ENCODE measurements around the gene VAV1. TPM values are rescaled to one million over a fixed set of nuclear protein-coding genes. Genes with fewer than 3 reads are reported as not detected.

Gene VAV1
- total and polyA plus RNA-seq, 2 of the 13 experiments (the other 11 are each of a cell fraction or from before 2014, with no cell fraction given): not detected

DNA sequence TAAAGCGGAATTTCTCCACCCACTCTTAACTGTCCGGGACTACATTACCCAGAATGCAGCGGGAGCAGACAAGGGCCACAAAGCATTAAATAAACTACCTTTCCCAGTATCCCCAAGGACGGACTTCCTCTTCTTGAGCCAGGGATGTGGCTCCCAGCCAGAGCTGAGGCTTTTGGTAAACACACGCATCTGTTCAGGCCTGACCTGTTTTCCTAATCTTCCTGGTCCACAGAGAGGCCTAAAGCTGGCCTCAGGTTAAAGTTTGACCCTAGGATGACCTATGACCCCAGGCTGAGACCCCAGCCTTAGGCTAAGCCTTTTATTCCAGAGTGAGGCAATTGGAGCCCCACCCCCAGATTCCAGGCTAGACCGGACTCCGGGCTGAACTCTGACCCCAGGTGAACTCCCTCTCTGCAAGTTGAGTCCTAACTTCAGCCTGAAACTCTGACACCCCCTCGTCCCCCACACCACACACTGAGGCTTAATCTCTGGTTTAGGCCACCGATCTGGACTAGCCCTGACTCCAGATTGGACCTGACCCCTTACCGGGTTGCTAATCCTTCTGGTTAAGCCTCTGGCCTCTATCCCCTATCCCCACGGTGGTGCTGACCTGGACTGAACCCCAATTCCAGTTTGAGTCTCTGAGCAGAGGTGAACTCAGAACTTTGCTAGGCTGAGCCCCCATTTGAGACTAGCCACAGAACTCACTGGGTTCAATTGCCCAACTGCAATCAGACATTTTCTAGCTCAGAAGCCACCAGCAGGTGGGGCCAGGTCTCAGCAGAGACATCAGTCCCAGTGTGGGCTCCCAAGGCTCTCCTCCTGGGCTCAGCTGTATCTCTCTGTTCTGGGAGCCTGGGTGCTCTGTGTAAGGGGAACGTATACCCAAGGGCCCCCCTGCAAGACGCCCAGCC is 34.4 kb upstream of the VAV1 start (continued):
- no peak; the same call in 1 of the 2 replicates for TF ChIP-seq ZNF670 (CRISPR knock-in tag; IDR thresholded peaks at IDR 0.05; ENCODE audit: borderline replicate concordance)
- TF ChIP-seq, protein P1, sequence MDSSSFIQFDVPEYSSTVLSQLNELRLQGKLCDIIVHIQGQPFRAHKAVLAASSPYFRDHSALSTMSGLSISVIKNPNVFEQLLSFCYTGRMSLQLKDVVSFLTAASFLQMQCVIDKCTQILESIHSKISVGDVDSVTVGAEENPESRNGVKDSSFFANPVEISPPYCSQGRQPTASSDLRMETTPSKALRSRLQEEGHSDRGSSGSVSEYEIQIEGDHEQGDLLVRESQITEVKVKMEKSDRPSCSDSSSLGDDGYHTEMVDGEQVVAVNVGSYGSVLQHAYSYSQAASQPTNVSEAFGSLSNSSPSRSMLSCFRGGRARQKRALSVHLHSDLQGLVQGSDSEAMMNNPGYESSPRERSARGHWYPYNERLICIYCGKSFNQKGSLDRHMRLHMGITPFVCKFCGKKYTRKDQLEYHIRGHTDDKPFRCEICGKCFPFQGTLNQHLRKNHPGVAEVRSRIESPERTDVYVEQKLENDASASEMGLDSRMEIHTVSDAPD (CRISPR knock-in tag; IDR thresholded peaks at IDR 0.05): no peak; the same call in 1 of the 2 replicates
- TF ChIP-seq ZNF878 (CRISPR knock-in tag; IDR thresholded peaks at IDR 0.05): 0 out of 2 replicates have a peak, but pooled peaks have one; percentile 21
- no peak for TF ChIP-seq XBP1 (CRISPR knock-in tag; IDR thresholded peaks at IDR 0.05)
- TF ChIP-seq ZNF557 (CRISPR knock-in tag; IDR thresholded peaks at IDR 0.05): no peak
- TF ChIP-seq MIER2 (CRISPR knock-in tag; IDR thresholded peaks at IDR 0.05): no peak
- TF ChIP-seq HMG20A (CRISPR knock-in tag; IDR thresholded peaks at IDR 0.05; ENCODE audit: borderline replicate concordance): no peak
- TF ChIP-seq ATF1 (CRISPR knock-in tag; IDR thresholded peaks at IDR 0.05): peak; percentile 87
- TF ChIP-seq, protein P2, sequence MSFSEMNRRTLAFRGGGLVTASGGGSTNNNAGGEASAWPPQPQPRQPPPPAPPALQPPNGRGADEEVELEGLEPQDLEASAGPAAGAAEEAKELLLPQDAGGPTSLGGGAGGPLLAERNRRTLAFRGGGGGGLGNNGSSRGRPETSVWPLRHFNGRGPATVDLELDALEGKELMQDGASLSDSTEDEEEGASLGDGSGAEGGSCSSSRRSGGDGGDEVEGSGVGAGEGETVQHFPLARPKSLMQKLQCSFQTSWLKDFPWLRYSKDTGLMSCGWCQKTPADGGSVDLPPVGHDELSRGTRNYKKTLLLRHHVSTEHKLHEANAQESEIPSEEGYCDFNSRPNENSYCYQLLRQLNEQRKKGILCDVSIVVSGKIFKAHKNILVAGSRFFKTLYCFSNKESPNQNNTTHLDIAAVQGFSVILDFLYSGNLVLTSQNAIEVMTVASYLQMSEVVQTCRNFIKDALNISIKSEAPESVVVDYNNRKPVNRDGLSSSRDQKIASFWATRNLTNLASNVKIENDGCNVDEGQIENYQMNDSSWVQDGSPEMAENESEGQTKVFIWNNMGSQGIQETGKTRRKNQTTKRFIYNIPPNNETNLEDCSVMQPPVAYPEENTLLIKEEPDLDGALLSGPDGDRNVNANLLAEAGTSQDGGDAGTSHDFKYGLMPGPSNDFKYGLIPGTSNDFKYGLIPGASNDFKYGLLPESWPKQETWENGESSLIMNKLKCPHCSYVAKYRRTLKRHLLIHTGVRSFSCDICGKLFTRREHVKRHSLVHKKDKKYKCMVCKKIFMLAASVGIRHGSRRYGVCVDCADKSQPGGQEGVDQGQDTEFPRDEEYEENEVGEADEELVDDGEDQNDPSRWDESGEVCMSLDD (CRISPR knock-in tag; IDR thresholded peaks at IDR 0.05; ENCODE audit: borderline replicate concordance): peak; percentile 76; the same call in 1 of the 2 replicates
- no peak for TF ChIP-seq SRSF4 (IDR thresholded peaks at IDR 0.05; ENCODE audit: low read depth, low read length, poor library complexity, severe bottlenecking)
- no peak for TF ChIP-seq ZBTB1 (CRISPR knock-in tag; IDR thresholded peaks at IDR 0.05; ENCODE audit: borderline replicate concordance)
- TF ChIP-seq RCOR2 (CRISPR knock-in tag; IDR thresholded peaks at IDR 0.05): peak; percentile 31; the same call in 1 of the 2 replicates
- TF ChIP-seq, protein P3, sequence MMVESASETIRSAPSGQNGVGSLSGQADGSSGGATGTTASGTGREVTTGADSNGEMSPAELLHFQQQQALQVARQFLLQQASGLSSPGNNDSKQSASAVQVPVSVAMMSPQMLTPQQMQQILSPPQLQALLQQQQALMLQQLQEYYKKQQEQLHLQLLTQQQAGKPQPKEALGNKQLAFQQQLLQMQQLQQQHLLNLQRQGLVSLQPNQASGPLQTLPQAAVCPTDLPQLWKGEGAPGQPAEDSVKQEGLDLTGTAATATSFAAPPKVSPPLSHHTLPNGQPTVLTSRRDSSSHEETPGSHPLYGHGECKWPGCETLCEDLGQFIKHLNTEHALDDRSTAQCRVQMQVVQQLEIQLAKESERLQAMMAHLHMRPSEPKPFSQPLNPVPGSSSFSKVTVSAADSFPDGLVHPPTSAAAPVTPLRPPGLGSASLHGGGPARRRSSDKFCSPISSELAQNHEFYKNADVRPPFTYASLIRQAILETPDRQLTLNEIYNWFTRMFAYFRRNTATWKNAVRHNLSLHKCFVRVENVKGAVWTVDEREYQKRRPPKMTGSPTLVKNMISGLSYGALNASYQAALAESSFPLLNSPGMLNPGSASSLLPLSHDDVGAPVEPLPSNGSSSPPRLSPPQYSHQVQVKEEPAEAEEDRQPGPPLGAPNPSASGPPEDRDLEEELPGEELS (CRISPR knock-in tag; IDR thresholded peaks at IDR 0.05): peak; percentile 58
- TF ChIP-seq, protein P4, sequence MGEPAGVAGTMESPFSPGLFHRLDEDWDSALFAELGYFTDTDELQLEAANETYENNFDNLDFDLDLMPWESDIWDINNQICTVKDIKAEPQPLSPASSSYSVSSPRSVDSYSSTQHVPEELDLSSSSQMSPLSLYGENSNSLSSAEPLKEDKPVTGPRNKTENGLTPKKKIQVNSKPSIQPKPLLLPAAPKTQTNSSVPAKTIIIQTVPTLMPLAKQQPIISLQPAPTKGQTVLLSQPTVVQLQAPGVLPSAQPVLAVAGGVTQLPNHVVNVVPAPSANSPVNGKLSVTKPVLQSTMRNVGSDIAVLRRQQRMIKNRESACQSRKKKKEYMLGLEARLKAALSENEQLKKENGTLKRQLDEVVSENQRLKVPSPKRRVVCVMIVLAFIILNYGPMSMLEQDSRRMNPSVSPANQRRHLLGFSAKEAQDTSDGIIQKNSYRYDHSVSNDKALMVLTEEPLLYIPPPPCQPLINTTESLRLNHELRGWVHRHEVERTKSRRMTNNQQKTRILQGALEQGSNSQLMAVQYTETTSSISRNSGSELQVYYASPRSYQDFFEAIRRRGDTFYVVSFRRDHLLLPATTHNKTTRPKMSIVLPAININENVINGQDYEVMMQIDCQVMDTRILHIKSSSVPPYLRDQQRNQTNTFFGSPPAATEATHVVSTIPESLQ (CRISPR knock-in tag; conservative IDR thresholded peaks at IDR 0.05): no peak
- no peak for TF ChIP-seq ZFP36L2 (CRISPR knock-in tag; IDR thresholded peaks at IDR 0.05)
- no peak for TF ChIP-seq CCDC6 (CRISPR knock-in tag; IDR thresholded peaks at IDR 0.05)
- peak; percentile 84 for TF ChIP-seq CEBPG (CRISPR knock-in tag; IDR thresholded peaks at IDR 0.05)
- TF ChIP-seq, protein P5, sequence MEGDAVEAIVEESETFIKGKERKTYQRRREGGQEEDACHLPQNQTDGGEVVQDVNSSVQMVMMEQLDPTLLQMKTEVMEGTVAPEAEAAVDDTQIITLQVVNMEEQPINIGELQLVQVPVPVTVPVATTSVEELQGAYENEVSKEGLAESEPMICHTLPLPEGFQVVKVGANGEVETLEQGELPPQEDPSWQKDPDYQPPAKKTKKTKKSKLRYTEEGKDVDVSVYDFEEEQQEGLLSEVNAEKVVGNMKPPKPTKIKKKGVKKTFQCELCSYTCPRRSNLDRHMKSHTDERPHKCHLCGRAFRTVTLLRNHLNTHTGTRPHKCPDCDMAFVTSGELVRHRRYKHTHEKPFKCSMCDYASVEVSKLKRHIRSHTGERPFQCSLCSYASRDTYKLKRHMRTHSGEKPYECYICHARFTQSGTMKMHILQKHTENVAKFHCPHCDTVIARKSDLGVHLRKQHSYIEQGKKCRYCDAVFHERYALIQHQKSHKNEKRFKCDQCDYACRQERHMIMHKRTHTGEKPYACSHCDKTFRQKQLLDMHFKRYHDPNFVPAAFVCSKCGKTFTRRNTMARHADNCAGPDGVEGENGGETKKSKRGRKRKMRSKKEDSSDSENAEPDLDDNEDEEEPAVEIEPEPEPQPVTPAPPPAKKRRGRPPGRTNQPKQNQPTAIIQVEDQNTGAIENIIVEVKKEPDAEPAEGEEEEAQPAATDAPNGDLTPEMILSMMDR (CRISPR knock-in tag; IDR thresholded peaks at IDR 0.05): peak; percentile 92
- TF ChIP-seq SMC3 (IDR thresholded peaks at IDR 0.05; ENCODE audit: low read length): peak; percentile 91
- no peak for TF ChIP-seq RAD51 (IDR thresholded peaks at IDR 0.05; ENCODE audit: borderline replicate concordance)
